Measurements from ENCODE around the gene SLC27A4.

GRCh38 chr9:128405780-128406171 lies 65.4 kb downstream of the SLC27A4 start:
- TF ChIP-seq EP300 (IDR thresholded peaks at IDR 0.05): no peak
- TF ChIP-seq, protein P1, sequence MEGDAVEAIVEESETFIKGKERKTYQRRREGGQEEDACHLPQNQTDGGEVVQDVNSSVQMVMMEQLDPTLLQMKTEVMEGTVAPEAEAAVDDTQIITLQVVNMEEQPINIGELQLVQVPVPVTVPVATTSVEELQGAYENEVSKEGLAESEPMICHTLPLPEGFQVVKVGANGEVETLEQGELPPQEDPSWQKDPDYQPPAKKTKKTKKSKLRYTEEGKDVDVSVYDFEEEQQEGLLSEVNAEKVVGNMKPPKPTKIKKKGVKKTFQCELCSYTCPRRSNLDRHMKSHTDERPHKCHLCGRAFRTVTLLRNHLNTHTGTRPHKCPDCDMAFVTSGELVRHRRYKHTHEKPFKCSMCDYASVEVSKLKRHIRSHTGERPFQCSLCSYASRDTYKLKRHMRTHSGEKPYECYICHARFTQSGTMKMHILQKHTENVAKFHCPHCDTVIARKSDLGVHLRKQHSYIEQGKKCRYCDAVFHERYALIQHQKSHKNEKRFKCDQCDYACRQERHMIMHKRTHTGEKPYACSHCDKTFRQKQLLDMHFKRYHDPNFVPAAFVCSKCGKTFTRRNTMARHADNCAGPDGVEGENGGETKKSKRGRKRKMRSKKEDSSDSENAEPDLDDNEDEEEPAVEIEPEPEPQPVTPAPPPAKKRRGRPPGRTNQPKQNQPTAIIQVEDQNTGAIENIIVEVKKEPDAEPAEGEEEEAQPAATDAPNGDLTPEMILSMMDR (IDR thresholded peaks at IDR 0.05): no peak
- TF ChIP-seq POLR2A (IDR thresholded peaks at IDR 0.05): no peak

All from ovary (tissue), 3 donors.